Fibroblast of skin of abdomen (primary cell): ENCODE data around the gene PIM1.
"Not testable (repeated sequence)": the region's sequence is repeated elsewhere in the genome, so short reads cannot be mapped to it uniquely, and the experiment has no call there.

Experiments used
- DNase-seq: peaks from one replicate; pipeline ENCODE4 v3.0.0-alpha.2; 2013

PIM1 gene

DNA sequence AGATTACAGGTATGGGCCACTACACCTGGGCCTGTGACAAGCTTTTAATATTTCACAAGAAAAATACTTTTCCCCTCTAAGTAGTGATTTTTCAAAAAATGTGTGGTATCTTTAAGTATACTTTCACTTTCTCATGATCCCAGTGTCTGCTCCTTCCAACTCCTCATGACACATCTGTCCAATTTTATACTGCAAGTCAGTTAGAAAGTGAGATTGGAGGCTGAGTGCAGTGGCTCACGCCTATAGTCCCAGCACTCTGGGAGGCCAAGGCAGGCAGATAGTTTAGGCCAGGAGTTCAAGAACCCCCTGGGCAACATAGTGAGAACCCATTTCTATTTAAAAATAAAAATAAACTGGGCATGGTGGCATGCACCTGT, 20.2 kb downstream of the PIM1 start:
- DNase-seq: peak; percentile 15

DNA sequence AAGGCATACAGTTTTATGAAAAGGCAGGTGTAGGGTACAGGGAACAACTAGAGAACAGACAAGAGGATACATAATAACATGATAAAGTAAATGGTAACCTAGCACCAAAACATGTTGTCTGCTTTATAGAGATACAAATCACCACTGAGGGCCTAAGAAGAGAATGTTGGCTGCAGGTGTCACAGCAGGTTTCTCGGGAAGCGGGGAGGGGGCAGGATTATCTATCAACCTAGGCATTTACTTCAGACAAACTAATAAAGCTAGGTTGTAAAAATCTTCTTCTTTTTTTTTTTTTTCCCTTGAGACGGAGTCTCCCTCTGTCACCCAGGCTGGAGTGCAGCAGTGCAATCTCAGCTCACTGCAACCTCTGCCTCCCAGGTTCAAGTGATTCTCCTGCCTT, 22.7 kb downstream of the PIM1 start:
- DNase-seq: no peak

DNA sequence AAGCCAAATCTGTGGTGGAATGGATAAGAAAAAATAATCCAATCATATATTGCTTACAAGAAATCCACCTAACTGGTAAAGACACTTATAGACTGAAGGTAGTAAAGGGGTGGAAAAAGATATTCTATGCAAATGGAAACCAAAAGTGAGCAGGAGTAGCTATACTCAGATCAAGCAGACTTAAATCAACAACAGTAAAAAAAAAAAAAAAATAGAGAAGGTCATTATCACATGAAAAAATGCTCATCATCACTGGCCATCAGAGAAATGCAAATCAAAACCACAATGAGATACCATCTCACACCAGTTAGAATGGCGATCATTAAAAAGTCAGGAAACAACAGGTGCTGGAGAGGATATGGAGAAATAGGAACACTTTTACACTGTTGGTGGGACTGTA, 24.9 kb downstream of the PIM1 start:
- not testable (repeated sequence) for DNase-seq

DNA sequence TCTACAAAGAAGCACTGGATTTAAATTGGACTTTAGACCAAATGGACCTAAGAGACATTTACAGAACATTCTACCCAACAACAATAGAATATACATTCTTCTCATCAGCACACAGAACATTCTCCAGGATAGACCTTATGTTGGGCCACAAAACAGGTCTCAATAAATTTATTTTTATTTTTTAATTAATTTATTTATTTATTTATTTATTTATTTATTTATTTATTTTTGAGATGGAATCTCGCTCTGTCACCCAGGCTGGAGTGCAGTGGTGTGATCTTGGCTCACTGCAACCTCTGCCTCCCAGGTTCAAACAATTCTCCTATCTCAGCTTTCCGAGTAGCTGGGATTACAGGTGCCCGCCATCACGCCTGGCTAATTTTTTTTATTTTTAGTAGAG, 26.5 kb downstream of the PIM1 start:
- not testable (repeated sequence) for DNase-seq

DNA sequence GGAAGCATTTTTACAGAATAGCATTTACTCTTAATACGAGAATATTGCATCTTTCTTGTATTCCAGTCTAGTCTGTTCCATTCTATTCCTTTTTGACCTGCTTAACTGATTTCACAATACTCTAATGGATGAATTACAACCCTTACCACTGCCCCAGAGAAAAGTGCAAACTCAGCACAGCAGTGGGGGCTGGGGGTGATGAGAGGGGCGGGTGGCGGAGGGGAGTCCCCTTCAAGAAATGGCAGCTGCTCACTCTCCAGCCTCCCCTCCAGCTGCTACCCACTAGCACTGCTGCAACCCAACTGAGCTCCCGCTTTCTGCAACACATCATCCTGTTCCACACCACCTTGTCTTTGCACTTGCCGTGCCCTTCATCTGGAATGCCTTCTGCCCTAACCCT, 30.1 kb downstream of the PIM1 start:
- DNase-seq: no peak

DNA sequence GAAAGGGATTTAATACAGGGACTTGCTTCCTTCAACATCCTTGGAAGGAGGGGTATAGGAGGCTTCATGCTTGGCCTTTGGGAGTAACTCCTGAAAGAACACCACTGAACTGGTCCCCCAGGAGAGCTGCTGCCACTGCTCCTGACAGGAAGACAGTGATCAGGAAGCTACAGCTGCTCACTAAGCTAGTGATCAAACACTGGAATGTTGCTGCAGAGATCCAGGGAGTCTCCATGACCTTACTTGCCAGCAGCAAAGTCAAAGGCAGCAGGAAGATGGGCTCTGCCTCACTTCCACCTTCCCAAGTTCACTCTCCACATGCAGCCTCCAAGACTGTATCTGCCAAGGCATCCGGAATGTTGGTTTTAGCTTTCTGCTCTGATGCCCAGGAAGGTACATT, 31.8 kb downstream of the PIM1 start:
- DNase-seq: no peak

DNA sequence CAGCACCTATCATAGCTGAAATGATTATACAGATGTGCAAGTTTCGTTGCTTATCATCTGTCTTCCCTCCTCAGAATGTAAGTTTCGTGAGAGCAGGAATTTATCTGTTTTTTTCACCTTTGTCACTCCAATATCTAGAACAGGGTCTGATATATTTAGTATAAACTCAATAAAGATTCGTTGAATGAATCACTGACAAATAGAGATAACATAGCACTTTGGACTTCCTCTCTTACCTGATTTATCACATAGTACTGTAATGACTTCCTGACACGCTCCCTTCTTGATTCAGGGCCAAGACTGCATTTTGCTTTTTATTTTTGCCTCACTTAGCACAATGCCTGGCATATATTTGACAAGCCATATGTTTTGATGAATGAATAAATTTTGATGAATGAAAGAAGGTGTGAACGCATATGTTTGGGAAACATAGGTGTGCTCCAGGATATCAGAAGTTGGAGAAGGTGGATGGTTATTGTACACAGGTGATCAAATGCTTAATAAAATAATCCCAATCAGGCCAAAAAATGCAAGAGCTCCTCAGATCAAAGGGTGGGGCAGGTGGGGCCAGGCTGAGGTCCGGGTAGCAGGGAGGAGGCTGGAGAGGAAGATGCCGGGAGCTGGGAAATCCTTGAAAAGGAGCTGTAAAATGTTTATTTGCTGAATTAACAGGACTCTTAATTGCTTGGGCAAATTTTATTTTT, 33.0 kb downstream of the PIM1 start:
- no peak for DNase-seq

DNA sequence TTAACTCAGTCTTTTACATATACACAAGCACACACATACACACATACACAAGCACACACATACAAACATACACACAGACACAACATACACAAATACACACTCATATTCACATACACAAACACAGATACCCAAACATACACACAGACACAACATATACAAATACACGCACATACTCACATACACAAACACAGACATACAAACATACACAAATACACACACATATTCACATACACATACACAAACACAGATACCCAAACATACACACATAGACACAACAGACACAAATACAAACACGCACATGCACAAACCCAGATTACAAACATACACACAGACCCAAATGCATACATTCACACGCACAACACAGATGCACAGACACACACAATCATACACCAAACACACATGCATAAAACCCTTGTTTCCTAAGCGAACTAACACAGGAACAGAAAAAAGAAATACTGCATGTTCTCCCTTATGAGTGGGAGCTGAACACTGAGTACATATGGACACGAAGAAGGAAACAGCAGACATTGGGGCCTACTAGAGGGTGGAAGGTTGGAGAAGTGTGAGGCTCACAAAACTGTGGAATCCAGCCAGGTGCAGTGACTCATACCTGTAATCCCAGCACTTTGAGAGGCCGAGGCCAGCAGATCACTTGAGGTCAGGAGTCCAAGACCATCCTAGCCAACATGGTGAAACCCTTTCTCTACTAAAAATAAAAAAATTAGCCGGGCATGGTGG, 34.2 kb downstream of the PIM1 start:
- peak; percentile 51 for DNase-seq

DNA sequence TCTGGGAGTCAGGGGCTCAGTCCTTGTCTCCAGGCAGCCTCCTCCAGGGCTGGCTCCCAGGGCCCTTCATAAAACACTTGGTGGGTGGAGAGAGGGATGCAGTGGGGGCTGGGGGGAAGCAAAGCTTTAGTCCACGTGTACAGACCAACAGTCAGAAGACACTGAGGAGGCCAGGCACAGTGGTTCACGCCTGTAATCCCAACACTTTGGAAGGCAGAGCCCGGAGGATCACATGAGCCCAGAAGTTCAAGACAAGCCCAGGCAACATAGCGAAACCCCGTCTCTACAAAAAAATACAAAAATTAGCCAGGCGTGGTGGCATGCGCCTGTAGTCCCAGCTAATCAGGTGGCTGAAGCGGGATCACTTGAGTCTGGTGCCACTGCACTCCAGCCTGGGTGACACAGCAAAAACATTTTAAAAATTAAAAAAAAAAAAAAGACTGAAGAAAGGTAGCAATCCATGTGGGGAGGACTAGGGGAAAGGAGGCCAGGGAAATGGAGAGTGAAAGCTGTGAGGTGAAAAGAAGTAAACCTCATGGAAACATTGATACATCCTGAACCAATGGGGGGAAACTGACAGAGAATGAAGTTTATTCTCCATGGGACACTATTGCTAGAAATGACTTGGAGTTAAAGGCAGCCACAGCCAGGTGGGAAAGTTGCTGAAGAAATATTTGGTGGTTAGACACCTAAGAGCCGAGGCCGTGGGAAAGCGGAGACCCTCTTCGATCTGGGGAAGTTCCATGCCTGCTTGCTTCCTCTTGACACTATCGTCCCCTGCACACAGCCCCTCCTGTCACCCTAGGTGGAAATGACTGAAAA, 35.4 kb downstream of the PIM1 start:
- no peak for DNase-seq

DNA sequence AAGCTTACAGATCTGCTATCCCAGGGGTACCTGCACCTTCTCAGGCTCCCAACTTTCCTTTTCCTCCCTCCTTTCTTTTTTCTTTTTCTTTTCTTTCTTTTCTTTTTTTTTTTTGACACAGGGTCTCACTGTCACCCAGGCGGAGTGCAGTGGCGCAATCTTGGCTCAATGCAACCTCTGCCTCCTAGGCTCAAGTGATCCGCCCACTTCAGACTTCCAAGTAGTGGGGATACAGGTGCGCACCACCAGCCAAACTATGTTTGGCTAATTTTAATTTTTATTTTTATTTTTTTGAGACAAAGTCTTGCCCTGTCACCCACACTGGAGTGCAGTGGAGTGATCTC, 36.0 kb downstream of the PIM1 start:
- no peak for DNase-seq

DNA sequence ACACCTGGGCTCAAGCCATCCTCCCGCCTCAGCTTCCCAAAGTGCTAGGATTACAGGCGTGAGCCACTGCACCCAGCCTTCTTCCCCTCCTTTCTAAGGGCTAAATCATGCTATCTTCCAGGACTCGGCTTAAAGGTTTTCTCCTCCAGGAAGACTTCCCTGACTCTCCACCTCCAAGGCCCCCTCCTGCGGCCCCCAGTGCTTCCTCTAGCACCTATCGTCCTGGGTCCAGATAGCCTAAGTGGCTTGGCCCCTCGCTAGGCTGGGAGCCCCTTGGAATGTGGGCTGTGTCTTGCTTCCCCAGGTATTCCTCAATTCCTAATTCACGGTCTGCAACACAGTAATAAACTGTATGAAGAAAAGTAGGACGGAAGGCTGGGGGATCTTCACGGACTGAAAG, 36.7 kb downstream of the PIM1 start:
- DNase-seq: no peak

DNA sequence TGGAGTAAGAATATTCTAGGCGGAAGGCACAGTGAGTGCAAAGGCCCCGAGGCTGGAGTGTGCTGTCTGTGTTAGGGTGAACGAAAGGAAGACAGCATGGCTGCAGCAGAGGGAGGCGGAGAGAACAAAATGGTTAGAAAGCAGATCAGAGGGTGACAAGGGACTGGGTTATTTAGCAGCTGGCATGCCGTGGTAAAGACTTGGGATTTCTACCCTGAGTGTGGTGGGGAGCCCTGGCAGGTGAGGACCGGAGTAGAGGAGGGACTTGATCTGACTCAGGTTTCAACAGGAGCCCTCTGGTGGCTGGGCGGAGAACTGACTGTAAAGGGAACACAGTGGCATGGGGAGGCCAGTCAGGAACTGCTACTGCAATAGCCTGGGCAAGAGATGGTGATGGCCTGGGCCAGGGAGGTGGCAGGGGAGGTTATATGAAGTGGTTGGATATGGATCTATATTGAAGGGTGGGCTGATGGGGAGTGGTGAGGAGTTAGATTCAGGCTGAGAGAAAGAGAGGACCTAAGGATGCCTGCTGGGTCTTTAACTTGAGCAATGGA, 38.0 kb downstream of the PIM1 start:
- peak; percentile 67 for DNase-seq

DNA sequence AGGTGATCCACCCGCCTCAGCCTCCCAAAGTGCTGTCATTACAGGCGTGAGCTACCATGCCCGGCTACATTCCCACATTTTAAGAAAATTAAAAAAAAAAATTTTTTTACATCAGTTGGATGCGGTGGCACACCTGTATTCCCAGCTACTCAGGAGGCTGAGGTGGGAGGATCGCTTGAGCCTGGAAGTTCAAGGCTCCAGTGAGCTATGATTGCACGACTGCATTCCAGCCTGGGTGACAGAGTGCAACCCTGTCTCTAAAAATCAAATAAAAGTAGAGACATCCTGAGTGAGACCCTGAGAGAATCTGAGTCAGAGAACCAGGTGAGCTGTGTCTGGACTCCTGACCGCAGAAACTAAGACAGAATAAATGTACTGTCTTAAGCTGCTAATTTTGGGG, 38.8 kb downstream of the PIM1 start:
- no peak for DNase-seq

DNA sequence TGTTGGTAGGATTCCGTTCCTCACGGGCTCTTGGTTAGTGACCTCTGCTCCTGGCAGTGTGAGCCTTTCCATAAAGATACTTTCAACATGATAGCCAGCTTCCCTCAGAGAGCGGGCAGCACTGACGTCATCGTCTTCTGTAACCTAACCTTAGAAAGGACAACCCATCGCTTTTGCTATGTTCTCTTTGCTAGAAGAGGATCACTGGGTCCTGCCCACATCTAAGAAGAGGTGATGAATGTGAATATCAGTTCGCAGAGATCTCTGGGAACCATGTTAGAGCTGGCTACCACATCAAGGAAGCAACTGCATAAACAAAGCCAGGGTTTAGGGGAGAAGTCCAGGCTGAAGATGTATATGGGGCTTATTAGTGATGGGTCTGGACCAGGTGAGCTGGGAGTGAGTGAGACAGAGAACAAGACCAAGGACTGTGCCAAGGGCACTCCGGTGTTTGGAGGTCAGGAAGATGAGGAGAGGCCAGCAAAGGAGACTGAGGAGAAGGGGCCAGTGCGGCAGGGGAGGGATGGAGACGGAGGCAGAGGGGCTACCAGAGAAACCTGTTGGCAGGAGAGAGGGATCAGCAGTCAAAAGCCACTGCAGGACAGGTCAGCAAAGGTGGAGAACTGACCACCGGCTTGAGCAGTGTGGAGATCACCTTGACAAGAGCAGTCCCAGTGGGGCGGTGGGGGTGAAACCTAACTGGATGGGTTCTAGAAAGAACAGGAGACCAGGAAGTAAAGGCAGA, 39.7 kb downstream of the PIM1 start:
- no peak for DNase-seq

DNA sequence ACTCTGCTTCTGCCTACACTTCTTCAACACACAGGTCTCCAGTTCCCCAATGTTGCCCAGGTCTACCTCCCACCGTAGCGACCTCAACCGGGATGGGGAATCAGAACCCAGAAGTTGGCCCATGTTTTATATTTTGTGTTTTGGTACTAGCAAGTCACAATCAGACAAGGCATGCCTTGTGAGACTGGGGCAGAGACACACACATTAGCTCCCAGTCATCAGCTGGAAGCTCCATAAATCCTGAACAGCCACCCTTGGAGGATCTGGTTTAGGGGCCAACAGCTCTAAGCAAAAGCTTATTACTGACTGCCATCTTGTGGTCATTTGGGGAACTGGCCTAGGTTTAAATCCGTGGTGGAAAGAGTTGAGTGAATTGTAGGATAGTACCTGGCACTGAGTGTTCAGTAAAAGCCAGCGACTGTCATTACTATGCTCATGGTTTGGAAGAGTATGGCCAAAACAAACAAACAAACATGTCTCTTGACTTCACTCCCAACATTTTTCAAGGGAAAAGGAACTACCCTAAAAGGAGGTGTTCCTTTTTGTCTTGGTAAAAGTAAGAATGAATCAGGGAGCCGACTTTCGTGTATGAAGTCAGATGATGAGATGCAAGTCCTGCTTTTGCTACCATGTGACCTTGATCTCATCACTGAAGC, 40.5 kb downstream of the PIM1 start:
- DNase-seq: peak; percentile 83

DNA sequence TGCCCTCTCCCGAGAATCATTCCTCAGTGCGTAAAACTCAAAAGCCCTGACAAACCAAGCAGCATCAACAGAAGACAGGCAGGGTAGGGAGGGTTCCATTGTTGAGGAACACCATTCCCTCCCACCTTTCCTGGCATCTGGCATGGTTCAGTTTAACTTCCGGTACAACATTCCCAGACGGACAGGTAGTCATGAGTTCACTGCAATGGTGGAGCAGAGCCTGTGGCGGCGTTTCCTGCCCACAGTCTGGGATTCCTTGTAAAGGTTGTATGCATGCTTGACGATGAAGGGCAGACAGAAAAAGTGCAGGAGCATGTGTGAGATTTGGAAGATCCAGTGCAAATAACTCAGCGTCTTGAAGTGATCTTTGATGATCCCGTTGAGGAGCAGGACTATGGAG, 42.3 kb downstream of the PIM1 start:
- DNase-seq: no peak

DNA sequence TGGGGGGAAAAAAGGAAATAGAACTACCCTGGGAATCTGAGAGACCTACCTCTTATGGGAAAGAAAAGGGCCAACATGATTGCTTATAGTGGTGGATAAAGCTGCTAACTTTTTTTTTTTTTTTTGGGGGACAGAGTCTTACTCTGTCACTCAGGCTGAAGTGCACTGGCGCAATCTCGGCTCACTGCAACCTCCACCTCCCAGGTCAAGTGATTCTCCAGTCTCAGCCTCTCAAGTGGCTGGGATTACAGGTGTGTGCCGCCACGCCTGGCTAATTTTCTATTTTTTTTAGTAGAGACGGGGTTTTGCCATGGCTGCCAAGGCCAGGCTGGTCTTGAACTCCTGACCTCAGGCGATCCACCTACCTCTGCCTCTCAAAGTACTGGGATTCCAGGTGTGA, 48.1 kb downstream of the PIM1 start:
- no peak for DNase-seq

DNA sequence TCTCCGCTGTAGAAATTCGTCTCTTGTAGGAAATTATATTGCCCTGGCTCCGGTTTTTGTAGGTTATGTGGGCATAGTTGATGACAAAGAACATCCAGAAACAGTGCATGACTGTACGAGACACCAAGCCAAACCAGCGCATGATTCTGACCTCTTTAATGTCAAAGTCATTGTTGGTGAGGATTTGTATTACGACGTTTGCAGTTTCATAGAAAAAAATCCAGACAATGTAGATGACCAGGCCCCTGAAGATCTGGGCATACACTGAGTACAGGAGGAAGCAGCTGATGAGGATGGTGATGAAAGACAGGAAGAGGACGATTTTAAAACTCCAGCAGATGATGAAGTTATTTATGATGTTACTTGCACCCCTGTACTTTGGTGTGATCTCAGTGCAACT, 48.6 kb downstream of the PIM1 start:
- no peak for DNase-seq

DNA sequence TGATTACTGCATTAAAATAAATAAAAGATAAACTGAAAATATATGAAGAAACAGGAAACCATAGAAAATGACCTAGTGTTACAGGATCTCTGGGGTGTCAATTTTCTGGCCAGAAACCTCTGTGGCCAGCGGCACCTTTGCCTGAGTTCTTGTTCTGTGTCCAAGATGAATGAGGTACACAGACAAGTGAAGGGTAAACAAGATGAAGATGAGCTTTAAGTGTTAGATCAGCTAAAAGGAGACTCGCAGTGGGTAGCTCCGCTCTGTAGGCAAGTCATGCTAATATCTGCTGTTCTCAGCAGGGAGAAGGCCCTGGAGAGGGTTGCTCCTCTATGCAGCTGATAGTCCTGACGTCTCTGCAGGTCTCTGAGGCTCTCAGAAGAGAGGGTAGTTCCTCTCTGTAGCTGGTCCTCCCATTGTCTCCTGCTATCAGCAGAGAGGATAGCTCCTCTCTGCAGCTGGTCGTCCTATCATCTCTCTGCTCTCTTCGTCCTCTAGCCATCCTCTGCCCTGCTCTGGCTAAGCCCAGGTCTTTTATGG, 51.7 kb downstream of the PIM1 start:
- no peak for DNase-seq

DNA sequence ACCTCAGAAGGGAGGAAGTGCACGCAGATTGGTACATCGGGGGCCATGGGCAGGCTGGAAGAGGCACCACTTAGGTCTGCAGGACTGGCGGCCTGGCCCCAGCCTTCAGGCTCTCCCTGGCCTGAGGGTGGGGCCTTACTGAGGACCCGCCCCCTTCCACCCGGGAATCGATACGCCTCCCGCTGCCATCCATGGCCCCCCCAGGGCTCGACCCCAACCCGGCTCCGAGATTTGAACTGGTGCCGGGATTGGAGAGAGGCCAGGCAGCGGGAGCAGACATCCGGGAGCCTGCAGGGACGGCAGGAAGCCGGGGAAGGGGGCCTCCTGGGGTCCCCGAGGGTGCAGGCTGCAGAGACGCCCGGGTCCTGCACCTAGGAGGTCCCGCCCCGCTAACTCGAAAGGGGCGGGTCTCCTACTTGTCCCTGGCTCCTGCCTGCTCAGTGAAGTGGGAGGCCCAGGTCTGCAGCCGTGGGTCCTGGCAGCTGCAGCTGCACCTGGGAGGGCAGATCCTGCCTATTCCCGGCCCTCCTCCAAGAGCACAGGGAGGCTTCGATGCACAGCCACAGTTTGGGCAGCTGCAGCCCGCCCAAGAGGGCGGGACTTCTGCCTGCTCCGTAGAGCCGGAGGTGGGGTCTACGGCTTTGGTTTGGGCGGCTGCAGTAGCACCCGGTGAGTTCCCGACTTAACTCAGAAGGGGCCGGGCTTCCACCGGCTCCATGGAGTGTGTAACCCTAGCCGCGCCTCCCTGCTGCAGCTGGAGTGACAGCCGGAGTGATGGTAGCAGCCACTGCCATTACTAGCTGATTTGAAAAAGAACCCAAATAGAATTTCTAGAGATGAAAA, 52.4 kb downstream of the PIM1 start:
- peak; percentile 85 for DNase-seq

DNA sequence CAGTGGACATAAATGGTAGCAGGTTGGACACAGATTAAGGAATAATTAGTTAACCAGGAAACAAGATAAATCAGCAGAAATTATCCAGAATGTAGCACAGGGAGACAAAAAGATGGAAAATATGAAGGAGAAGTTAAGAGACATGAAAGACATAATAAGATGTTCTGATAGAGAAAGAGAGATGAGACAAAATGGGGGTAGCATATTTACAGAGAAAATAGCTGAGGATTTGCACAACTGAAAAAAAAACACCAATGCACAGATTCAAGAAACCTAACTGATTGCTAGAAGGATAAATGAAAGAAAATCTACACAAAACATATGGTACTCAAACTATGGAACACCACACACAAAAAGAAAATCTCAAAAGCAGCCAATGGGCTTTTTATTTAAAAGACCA, 53.0 kb downstream of the PIM1 start:
- no peak for DNase-seq
